ENCODE data around the gene UROC1.

- TF ChIP-seq GATA3 (IDR thresholded peaks at IDR 0.05; ENCODE audit: low read depth, low read length) (no peak), GATA2 (IDR thresholded peaks at IDR 0.05; ENCODE audit: low read depth, low read length) (no peak)
Measured at GRCh38 chr3:126442856-126443242, 74.7 kb downstream of the UROC1 start.
